Mucosa of rectum (tissue), 2 donors: ENCODE data around the gene MYO1E.

Source experiments
- H3K27ac ChIP-seq, 2 donors: one replicate each; pipeline ENCODE4 v1.7.0; 2013; ENCODE audit warnings: inconsistent platforms in 2 of 2, low read depth in 2 of 2, low read length in 2 of 2
- H3K27me3 ChIP-seq, 2 donors: one replicate each; pipeline ENCODE4 v1.7.0; 2013; ENCODE audit warnings: low read length in 2 of 2; ENCODE audit not compliant: control insufficient read depth in 2 of 2, insufficient read depth in 2 of 2
- H3K36me3 ChIP-seq, 2 donors: one replicate each; pipeline ENCODE4 v1.7.0; 2013; ENCODE audit warnings: low read length in 2 of 2; ENCODE audit not compliant: control insufficient read depth in 2 of 2, insufficient read depth in 2 of 2
- H3K4me1 ChIP-seq, 2 donors: one replicate each; pipeline ENCODE4 v1.7.0; 2013; ENCODE audit warnings: low read length in 2 of 2, mild to moderate bottlenecking in 1 of 2; ENCODE audit not compliant: control insufficient read depth in 2 of 2, insufficient read depth in 2 of 2
- H3K4me3 ChIP-seq, 2 donors: one replicate each; pipeline ENCODE4 v1.7.0; 2013; ENCODE audit warnings: low read length in 2 of 2
- H3K9ac ChIP-seq, 2 donors: one replicate each; pipeline ENCODE4 v1.7.0; 2013; ENCODE audit warnings: low read length in 2 of 2, low read depth in 1 of 2, mild to moderate bottlenecking in 1 of 2
- H3K9me3 ChIP-seq, 2 donors: one replicate each; pipeline ENCODE4 v1.7.0; 2013; ENCODE audit warnings: low read length in 2 of 2; ENCODE audit not compliant: control insufficient read depth in 2 of 2
- donor health status: healthy.
- donor health status: Normal muscosa, but diverticular disease.

MYO1E gene

DNA sequence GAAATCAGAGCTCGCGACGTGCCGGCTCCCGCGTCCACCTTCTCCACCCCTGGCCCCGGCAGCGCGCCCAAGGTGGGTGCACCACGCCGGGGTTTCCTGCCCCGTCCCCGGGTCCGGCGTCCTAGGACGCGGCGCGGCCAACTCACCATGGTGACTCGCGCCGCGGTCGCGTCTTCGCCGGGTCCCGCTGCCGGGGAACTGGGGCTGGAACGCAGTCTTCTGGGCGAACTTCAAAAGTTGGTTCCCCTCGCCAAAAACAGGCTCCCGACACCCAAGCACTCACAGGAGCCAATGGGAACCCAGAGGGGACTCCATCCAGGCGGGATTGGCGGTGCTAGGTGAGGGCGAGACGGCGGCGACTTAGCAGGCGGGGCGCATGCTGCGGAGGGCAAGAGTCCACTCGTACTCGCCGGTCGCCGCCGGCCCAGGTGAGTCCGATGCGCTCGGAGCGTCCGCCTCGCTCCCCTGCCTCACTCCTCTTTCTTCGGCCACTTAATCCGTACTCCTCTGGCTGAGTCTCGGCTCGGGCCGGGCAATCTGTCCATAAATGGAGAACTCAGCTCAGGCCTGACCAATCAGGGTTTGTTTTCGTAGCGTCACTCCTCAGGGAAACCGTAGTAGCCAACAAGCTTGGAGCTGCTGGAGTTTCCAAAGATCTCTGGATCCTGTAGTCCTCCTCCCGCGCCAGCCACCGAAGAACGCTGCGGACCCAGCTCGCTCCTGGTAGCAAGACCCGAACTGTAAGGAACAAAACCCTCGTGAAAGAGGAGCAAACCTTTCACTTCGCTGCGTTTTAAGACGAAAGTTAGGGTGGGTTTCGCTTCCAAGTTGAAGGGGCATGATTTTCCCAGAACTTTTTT is at the start of gene MYO1E:
Gene MYO1E, minus strand, starts transcription at position 520 of the 860 bp plus-strand sequence. Its CDS starts 371 bp downstream, at position 149.
- Histone ChIP-seq H3K4me1 (peaks cover 0 to 25% of the 10 kb centered on the region in 2 donors), H3K9me3 (no peaks in the 10 kb centered on the region), H3K27me3 (no peaks in the 10 kb centered on the region), H3K27ac (peak within 1 kb of the TSS; percentile 96 to 98), H3K36me3 (peaks cover 0 to 2% of the 10 kb centered on the region in 2 donors), H3K4me3 (peak within 1 kb of the TSS; percentile 91 to 93), H3K9ac (peak within 1 kb of the TSS; percentile 91 to 96)

DNA sequence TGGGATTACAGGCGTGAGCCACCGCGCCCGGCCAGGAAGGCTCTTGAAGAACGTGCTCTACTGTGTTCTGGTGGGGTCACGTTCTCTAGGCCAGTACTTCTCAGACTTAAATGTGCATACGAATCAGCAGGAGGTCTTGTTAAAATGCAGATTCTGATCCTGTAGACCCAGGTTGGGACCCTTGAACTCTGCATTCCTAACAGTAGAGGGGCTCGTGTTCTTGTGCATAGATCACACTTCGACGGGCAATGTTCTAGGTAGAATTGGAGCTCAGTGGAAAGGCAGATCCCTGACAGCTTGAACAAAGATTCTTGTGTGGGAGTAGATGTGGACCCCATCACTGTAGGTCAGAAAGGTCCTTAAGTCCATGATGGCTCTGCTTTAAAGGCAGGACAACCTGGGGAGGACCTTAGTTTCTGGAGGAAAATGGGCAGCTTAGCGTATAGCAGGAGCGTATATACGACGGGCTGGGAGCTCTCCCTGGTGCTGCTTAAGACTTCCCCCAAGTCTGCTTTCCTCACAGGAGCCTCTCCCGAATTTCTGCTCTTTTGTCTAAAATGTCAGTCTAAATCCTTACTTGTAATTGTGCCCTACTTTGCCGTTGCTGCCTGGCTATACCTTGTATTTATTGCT is 48.4 kb upstream of the MYO1E start:
- H3K9ac ChIP-seq, result no peak overlapping the region
- H3K27ac ChIP-seq, result no peak overlapping the region
- no peaks in the 10 kb centered on the region for H3K36me3 ChIP-seq
- H3K9me3 ChIP-seq, result no peaks in the 10 kb centered on the region
- H3K4me3 ChIP-seq, result no peak overlapping the region
- H3K4me1 ChIP-seq, result no peaks in the 10 kb centered on the region
- H3K27me3 ChIP-seq, result no peaks in the 10 kb centered on the region

DNA sequence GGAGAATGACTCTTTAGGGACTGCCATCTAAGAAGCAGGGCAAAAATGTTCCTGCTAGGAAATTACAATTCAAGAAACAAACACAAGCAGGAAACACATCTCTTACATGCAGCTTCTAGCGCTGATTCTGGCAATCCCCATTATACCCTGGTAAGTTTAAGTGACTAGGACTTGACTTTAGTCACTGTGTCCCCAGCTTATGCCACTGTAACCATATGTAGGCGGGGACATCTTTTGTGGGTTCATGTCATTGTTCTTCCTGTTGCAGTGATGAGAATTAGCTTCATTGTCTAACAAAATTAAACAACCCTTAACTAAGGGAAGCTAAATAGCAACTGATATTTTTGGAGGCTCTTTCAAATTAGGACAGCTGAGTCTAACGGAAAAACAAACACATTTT is 47.4 kb upstream of the MYO1E start:
- no peak overlapping the region for H3K4me3 ChIP-seq
- H3K36me3 ChIP-seq, result no peaks in the 10 kb centered on the region
- H3K27me3 ChIP-seq, result no peaks in the 10 kb centered on the region
- no peak overlapping the region for H3K27ac ChIP-seq
- H3K4me1 ChIP-seq, result no peaks in the 10 kb centered on the region
- H3K9ac ChIP-seq, result no peak overlapping the region
- no peaks in the 10 kb centered on the region for H3K9me3 ChIP-seq

DNA sequence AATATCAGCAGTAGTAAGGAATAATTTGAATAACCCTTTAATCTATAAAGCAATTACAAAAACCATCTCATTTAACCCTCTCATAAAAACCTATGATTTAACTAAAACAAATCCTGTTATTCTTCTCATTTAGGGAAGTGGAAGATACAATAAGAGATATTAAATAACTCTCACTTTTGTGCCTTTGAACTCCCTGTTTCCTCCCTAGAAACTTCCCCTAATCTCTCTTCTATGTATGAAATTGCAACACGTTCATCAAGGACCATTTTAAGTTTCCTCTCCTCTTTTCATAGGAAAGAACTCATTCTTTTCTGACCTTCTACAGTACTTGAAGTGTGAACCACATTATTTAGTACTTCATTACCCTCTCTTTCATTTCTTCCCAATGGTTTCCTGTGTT is 46.5 kb upstream of the MYO1E start:
- H3K36me3 ChIP-seq, result no peaks in the 10 kb centered on the region
- no peak overlapping the region for H3K9ac ChIP-seq
- H3K27ac ChIP-seq, result no peak overlapping the region
- H3K4me3 ChIP-seq, result no peak overlapping the region
- H3K4me1 ChIP-seq, result no peaks in the 10 kb centered on the region
- H3K9me3 ChIP-seq, result no peaks in the 10 kb centered on the region
- H3K27me3 ChIP-seq, result no peaks in the 10 kb centered on the region

DNA sequence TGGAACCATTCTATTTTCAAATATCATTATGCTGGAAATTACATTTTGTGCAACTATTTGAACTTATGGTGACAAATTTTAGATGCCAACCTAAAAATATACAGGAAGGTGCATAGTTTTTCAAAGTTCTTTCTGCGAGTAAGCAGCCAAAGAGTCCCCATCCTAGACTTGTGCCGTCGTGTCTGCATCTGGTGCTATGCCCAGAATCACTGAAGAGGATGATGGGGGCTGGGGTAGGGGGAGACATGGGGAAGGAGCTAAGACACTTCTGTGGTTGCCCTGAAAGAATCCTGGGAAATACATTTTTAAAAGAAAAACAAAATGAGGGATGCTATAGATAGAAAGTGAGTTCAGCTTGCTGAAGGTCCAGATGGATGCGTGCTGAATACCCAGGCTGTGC is 44.1 kb upstream of the MYO1E start:
- Histone ChIP-seq H3K9me3 (no peaks in the 10 kb centered on the region), H3K27me3 (no peaks in the 10 kb centered on the region), H3K27ac (no peak overlapping the region)

DNA sequence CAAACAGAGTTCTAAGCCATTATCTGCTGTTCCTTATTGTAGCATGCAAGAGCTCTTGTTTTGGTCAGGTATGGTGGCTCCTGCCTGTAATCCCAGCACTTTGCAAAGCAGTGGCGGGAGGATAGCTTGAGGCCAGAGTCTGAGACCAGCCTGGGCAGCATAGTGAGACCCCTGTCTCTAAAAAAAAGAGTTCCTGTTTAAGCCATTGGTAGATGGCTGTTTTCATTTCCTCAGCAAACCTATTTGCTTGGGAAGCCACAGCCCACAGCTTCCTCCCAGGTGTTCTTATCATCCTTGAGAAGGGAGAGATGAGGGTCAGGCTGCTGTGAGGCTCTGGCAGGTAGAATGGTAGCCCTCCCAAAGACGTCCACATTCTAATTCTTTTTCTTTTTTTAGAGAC is 40.9 kb upstream of the MYO1E start:
- H3K36me3 ChIP-seq, result no peaks in the 10 kb centered on the region
- H3K27ac ChIP-seq, result peak overlapping the region; percentile 28 to 67
- H3K27me3 ChIP-seq, result no peaks in the 10 kb centered on the region
- H3K4me1 ChIP-seq, result peaks cover 22 to 31% of the 10 kb centered on the region in 2 donors
- no peak overlapping the region for H3K4me3 ChIP-seq
- H3K9ac ChIP-seq, result no peak overlapping the region
- H3K9me3 ChIP-seq, result no peaks in the 10 kb centered on the region

More for the DNA sequence above, 44.1 kb upstream of the MYO1E start:
- H3K4me3 ChIP-seq, result no peak overlapping the region
- H3K36me3 ChIP-seq, result no peaks in the 10 kb centered on the region
- peaks cover 12 to 17% of the 10 kb centered on the region in 2 donors for H3K4me1 ChIP-seq
- H3K9ac ChIP-seq, result no peak overlapping the region

DNA sequence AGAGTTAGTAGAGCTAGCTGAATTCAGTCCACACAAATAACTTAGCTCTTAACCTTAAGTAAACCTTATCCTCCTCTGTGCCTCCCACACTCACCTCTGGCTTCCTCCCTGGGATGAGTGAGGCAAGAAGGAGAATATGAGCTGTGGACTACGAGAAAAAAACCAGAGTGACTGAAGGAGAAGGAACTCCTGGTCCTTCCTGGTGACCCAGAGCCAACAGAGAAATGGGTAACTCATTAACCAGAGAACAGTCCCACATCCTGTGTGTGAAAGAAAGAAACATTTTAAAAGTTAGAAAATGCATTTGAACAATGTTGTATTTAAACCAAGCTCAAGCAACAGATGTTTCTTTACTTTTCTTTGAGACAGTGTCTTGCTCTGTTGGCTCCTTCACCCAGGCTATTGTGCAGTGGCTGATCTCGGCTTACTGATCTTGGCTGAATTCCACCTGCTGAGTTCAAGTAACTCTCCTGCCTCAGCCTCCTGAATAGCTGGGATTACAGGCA is 37.8 kb upstream of the MYO1E start:
- Histone ChIP-seq H3K4me1 (peaks cover 22 to 34% of the 10 kb centered on the region in 2 donors), H3K36me3 (no peaks in the 10 kb centered on the region), H3K9ac (peak overlapping the region; percentile 1 to 37), H3K9me3 (no peaks in the 10 kb centered on the region), H3K27ac (peak overlapping the region; percentile 74 to 77), H3K27me3 (no peaks in the 10 kb centered on the region), H3K4me3 (peak overlapping the region in 1 of 2 donors; percentile 50)

DNA sequence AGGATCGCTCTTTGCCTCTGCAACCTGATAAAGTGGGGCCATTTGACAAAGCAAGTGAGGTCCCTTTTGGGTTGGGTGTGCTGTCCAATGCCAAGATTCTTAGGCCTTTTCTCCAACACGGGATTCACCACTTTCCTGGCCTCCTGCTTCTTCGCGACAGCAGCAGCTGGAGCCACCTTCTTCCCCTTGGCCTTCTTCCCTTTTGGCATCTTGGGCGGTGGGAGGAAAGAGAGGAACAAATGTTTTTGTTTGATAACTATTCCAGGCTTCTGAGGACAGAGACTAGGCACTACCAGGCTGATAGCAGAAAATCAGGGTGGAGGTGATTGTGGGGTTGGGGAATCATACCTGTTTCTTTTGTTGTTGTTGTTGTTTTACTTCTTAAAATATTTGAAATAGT is 35.3 kb upstream of the MYO1E start:
- no peaks in the 10 kb centered on the region for H3K9me3 ChIP-seq
- H3K4me1 ChIP-seq, result peaks cover 17 to 26% of the 10 kb centered on the region in 2 donors
- no peaks in the 10 kb centered on the region for H3K27me3 ChIP-seq
- no peak overlapping the region for H3K4me3 ChIP-seq
- H3K9ac ChIP-seq, result no peak overlapping the region
- H3K27ac ChIP-seq, result no peak overlapping the region
- no peaks in the 10 kb centered on the region for H3K36me3 ChIP-seq

DNA sequence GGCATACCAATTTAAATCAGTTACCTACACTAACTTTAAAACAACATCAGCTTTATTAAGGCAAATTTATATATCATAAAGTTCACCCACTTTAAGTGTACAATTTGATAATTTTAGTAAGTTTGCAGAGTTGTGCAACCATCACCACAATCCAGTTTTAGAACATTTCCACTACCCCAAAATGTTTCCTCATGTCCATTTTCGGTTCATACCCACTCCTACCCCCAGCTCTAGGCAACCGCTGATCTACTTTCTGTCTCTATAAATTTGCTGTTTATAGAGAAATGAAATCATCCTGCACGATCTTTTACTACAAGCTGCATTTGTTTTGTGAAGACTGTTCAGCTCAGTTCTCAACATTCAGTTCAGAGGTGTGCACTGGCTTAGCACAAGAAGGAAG is 33.8 kb upstream of the MYO1E start:
- H3K9ac ChIP-seq, result no peak overlapping the region
- no peak overlapping the region for H3K27ac ChIP-seq
- no peaks in the 10 kb centered on the region for H3K27me3 ChIP-seq
- no peak overlapping the region for H3K4me3 ChIP-seq
- no peaks in the 10 kb centered on the region for H3K9me3 ChIP-seq
- peaks cover 17 to 23% of the 10 kb centered on the region in 2 donors for H3K4me1 ChIP-seq
- no peaks in the 10 kb centered on the region for H3K36me3 ChIP-seq

DNA sequence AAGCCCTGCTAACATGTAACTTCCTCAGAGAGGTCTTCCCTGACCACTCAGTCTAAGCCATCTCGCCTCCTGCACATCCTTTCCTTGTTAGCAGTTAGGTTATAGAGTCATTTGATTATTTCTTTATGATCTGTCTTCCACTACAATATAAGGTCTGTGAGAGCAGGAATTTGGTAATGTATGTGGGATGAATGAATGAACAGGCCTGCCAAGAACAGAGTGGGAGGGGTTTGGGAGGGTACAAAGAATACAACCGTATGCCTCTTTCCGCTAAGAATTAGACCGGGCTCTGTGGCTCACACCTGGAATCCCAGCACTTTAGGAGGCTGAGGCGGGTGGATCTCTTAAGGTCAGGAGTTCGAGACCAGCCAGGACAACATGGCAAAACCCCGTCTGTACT is 32.4 kb upstream of the MYO1E start:
- Histone ChIP-seq H3K9me3 (no peaks in the 10 kb centered on the region), H3K4me3 (no peak overlapping the region), H3K27ac (no peak overlapping the region), H3K27me3 (no peaks in the 10 kb centered on the region), H3K9ac (no peak overlapping the region), H3K36me3 (no peaks in the 10 kb centered on the region), H3K4me1 (peaks cover 15 to 18% of the 10 kb centered on the region in 2 donors)
